H1 (cell line): ENCODE results near the gene RCBTB2.

Experiments used
- EZH2 ChIP-seq: fragments of 200-600 bp; sonication (generic); IDR thresholded peaks from 2 replicates; pipeline ENCODE4 v1.7.1; 2012; ENCODE audit warnings: low read depth, mild to moderate bottlenecking, moderate library complexity, low read length, inconsistent platforms; ENCODE audit not compliant: severe bottlenecking
- JUND ChIP-seq: IDR thresholded peaks from 2 replicates; pipeline ENCODE4 v1.6.1; 2011; ENCODE audit warnings: mild to moderate bottlenecking, improper control_type of control experiment, low read length
- NRF1 ChIP-seq: IDR thresholded peaks from 2 replicates; pipeline ENCODE4 v1.6.1; 2011; ENCODE audit warnings: mild to moderate bottlenecking, low read depth, low read length, improper control_type of control experiment
- RFX5 ChIP-seq: IDR thresholded peaks from 2 replicates; pipeline ENCODE4 v1.6.1; 2011; ENCODE audit warnings: low read depth, low read length, improper control_type of control experiment, borderline replicate concordance
- TAF1 ChIP-seq: IDR thresholded peaks from 2 replicates; pipeline ENCODE4 v1.6.1; 2011; ENCODE audit warnings: mild to moderate bottlenecking, low read depth, low read length
- TF ChIP-seq, protein P1 (sequence below), 3 experiments: IDR thresholded peaks; 1 replicate in 2 of 3; 2 replicates in 1 of 3; pipeline versions ENCODE4 v1.5.1 to v1.6.1; 2011; ENCODE audit warnings: low read length in 3 of 3, mild to moderate bottlenecking in 3 of 3, inconsistent platforms in 2 of 3, low read depth in 1 of 3, moderate library complexity in 1 of 3; ENCODE audit not compliant: insufficient read depth in 1 of 3; ENCODE audit errors: control extremely low read depth in 1 of 3
- TF ChIP-seq, protein P2 (sequence below): IDR thresholded peaks from 2 replicates; pipeline ENCODE4 v1.6.1; 2011; ENCODE audit warnings: low read length, improper control_type of control experiment

DNA sequence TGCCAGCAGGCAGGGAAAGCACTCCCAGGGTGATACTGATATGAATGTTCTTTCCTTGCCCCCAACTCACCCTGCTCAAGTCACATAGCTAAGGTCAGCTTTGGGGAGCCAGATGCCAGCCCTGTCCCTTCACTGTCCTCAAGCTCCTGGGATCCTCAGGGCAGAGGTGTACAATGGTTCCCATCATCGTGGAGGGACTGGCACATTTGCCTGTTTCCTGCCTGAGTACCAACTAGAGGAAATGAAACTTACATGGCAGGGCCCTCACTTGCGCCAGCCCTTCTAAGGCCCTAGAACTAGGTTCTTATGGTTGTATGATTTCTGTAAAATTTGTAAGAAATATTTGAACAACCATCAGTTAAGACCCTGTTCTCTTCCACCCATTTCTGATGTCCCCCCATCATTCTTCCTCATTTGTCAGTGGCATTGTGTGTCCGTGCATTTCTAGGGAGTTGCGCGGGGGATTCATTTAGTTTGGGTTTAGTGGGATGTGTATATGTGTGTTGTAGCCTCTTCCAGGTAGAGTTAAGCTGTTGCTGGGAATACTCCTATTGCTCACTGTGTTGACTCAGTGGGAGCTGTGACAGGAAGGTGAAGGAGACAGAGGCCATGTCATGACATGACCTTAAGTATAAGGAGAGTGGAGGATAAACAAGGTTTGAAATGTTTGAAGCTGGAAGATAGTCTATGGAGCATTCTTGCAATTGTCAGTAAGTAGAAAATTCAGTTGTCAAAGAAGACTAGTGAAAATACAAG, 41.3 kb upstream of the RCBTB2 start:
- no peak for TF ChIP-seq NRF1
- no peak for TF ChIP-seq JUND
- TF ChIP-seq, protein P1, sequence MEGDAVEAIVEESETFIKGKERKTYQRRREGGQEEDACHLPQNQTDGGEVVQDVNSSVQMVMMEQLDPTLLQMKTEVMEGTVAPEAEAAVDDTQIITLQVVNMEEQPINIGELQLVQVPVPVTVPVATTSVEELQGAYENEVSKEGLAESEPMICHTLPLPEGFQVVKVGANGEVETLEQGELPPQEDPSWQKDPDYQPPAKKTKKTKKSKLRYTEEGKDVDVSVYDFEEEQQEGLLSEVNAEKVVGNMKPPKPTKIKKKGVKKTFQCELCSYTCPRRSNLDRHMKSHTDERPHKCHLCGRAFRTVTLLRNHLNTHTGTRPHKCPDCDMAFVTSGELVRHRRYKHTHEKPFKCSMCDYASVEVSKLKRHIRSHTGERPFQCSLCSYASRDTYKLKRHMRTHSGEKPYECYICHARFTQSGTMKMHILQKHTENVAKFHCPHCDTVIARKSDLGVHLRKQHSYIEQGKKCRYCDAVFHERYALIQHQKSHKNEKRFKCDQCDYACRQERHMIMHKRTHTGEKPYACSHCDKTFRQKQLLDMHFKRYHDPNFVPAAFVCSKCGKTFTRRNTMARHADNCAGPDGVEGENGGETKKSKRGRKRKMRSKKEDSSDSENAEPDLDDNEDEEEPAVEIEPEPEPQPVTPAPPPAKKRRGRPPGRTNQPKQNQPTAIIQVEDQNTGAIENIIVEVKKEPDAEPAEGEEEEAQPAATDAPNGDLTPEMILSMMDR (IDR thresholded peaks at IDR 0.05; ENCODE audit: control extremely low read depth in 1 of 3, insufficient read depth in 1 of 3, low read depth in 1 of 3, low read length in 3 of 3) = no peak
- TF ChIP-seq EZH2 = no peak
- no peak for TF ChIP-seq TAF1
- TF ChIP-seq, protein P2, sequence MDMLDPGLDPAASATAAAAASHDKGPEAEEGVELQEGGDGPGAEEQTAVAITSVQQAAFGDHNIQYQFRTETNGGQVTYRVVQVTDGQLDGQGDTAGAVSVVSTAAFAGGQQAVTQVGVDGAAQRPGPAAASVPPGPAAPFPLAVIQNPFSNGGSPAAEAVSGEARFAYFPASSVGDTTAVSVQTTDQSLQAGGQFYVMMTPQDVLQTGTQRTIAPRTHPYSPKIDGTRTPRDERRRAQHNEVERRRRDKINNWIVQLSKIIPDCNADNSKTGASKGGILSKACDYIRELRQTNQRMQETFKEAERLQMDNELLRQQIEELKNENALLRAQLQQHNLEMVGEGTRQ = no peak
- no peak for TF ChIP-seq RFX5
